ENCODE results near the gene SCLY.
"Not testable (repeated sequence)": the region's sequence is repeated elsewhere in the genome, so short reads cannot be mapped to it uniquely, and the experiment has no call there.

Gene SCLY

DNA sequence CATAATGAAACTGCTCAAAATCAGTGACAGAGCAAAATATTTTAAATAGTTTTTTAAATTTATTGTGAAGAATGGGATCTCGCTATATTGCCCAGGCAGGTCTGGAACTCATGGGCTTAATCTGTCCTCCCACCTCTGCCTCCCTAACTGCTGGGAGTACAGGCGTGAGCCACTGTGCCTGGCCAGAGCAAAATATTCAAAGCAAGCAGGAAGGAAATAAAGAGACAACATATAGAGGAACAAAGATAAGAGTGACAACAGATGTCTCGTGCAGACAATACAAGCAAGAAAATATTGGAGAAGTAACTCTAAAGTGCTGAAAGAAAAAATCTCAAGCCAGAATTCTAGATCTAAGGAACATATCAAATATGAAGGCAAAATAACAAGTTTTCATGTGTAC, 5.0 kb upstream of the SCLY start:
- Mint-ChIP-seq H3K27ac (no peak overlapping the region), H3K36me3 (ENCODE audit: low read depth) (peaks cover 4% of the 10 kb centered on the region), H3K9me3 (peaks cover 2% of the 10 kb centered on the region), H3K4me1 (ENCODE audit: low read depth) (peaks cover 18% of the 10 kb centered on the region), H3K4me3 (no peak overlapping the region), H3K27me3 (peaks cover 34% of the 10 kb centered on the region)
- DNase-seq = no peak

DNA sequence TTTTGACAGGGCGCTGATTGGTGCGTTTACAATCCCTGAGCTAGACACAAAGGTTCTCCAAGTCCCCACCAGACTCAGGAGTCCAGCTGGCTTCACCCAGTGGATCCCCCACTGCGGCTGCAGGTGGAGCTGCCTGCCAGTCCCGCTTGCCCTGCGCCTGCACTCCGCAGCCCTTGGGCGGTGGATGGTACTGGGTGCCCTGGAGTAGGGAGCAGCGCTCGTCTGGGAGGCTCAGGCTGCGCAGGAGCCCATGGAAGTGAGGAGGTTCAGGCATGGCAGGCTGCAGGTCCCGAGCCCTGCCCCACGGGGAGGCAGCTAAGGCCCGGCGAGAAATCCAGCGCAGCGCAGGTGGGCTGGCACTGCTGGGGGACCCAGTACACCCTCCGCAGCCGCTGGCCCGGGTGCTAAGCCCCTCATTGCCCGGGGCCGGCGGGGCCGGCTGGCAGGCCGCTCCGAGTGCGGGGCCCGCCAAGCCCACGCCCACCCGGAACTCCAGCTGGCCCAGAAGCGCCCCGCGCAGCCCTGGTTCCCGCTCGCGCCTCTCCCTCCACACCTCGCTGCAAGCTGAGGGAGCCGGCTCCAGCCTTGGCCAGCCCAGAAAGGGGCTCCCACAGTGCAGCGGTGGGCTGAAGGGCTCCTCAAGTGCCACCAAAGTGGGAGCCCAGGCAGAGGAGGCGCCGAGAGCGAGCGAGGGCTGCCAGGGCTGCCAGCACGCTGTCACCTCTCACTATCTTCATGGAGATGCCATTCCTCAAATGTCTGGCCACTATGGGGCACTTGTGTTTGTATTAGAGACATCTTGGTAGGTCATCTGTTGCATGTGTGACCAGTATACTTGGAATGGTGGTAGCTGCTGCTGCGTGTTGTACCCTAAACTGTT, 2.9 kb upstream of the SCLY start:
- not testable (repeated sequence) for H3K4me3 Mint-ChIP-seq, H3K9me3 Mint-ChIP-seq, DNase-seq, H3K27ac Mint-ChIP-seq
- Mint-ChIP-seq H3K4me1 (ENCODE audit: low read depth) (peaks cover 33% of the 10 kb centered on the region), H3K36me3 (ENCODE audit: low read depth) (peaks cover 21% of the 10 kb centered on the region), H3K27me3 (peaks cover 33% of the 10 kb centered on the region)

DNA sequence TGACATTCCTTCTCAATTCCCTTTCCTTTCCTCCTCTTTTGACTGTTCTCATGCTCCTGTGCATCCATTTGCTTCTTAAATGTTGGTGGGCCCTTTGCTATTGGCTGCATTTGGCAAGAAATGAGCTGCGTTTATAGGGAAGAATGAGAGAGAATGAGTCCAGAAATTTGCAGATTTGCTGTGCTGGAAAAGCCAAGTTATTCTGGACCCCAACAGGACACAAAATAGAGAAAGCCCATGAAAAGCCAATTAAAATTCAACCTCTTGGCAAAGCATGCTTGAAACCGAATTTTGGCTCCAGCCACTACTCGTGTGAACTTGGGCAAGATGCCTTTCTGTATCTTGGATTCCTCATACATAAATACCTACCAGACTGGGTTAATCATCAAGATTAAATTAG, 1.3 kb upstream of the SCLY start:
- Mint-ChIP-seq H3K9me3 (no peaks in the 10 kb centered on the region), H3K4me1 (ENCODE audit: low read depth) (peaks cover 48% of the 10 kb centered on the region), H3K4me3 (peak overlapping the region; percentile 92), H3K36me3 (ENCODE audit: low read depth) (peaks cover 37% of the 10 kb centered on the region), H3K27ac (peak overlapping the region; percentile 5), H3K27me3 (peaks cover 26% of the 10 kb centered on the region)
- no peak for DNase-seq

DNA sequence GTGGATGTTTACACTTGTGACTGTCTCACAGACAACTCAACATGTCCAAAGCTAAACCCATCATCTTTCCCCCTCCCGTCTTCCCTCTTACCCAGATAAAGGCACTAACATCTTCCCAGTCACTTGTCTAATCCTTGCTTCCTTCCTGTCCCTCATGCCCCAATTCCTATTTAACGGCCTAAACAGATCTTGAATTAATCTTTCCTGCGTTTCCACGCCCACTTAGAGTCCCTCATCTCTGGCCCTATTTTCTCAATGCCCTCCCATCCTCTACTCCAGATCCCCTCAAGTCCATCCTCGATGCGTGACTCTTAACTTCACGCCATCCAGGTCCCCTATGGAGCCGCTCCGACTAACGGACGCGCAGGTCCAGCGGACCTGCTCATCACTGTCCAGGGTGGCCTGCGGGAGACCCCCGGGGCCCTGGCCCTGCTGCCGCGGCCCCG, 682 bp upstream of the SCLY start:
- no peak for DNase-seq
- H3K4me1 Mint-ChIP-seq (ENCODE audit: low read depth) = peaks cover 53% of the 10 kb centered on the region
- H3K9me3 Mint-ChIP-seq = no peaks in the 10 kb centered on the region
- H3K27me3 Mint-ChIP-seq = peaks cover 26% of the 10 kb centered on the region
- peak overlapping the region; percentile 92 for H3K4me3 Mint-ChIP-seq
- H3K36me3 Mint-ChIP-seq (ENCODE audit: low read depth) = peaks cover 43% of the 10 kb centered on the region
- peak overlapping the region; percentile 90 for H3K27ac Mint-ChIP-seq

DNA sequence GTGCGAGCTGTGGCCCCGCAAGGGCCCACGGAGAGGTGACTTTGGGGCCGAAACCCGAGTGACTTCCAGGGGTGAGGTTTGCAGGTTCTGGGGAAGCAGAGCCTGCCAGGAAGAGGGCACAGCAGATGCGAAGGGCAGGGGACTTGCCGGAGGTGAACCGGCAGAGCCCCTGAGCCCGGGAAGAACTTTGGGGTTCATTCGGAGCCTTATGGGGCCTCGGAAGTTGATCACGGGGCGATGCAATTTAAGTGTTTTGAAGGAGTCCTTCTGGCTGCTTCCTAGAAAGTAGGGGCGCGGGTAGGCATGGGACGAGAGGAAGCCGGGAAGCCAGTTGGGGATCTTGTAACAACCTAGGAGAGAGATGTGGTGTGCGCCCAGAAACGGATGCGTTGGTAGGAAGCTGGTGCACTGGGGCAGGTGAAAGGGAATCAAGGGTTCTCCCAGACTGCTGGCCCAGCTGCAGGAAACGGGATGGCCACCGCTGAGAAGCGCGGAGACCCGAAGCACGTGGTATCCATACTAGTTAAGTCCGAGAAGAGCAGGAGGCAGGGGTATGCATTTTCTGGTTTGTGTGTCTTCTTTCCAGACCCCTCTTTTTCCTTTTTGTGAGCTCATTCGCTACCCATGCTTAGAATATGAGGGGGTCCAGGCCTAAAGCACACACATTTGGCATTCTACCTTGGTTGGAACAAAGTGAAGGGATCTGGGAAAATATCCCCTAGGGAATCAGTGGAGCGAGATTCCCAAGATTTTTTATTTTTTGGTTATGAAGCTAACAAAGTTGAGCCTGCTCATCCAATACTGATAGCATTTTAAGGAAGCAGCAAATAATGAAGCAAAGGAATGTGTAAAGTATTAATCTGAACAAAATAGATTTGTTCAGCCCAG, 758 bp downstream of the SCLY start:
- H3K27me3 Mint-ChIP-seq = peaks cover 15% of the 10 kb centered on the region
- DNase-seq = no peak
- H3K27ac Mint-ChIP-seq = peak overlapping the region; percentile 92
- peaks cover 56% of the 10 kb centered on the region for H3K36me3 Mint-ChIP-seq (ENCODE audit: low read depth)
- H3K9me3 Mint-ChIP-seq = peaks cover 7% of the 10 kb centered on the region
- peak overlapping the region; percentile 92 for H3K4me3 Mint-ChIP-seq
- peaks cover 63% of the 10 kb centered on the region for H3K4me1 Mint-ChIP-seq (ENCODE audit: low read depth)

DNA sequence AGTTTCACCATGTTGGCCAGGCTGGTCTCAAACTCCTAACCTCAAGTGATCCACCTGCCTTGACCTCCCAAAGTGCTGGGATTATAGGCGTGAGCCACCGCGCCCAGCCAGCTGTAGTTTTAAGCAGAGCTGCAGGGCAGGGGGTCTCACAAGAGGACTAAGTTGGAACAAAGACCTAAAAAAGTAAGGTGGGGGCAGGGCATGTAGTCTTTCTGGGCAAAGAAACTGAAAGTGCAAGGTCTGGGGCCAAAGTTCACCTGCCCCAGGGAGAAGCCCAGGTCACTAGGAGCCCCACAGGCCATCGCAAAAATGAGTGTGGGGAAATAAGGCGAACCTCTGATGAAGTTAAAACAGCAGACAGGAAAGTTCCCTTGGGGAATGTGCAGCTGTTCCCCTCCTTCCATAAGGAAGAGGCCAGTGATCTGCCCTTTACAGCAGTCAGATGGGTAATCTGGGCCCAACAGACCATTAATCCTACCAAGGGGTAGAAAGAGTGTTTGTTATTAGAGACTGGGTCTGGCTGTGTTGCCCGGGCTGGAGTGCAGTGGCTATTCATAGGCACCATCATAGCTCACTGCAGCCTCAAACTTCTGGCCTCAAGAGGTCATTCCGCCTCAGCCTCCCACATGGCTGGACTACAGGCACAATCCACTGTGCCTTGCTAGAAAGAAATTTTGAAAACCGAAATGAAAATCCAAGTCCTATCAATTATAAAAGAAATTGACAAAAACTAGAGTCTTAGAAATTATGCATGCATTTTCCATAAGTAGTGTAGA, 2.8 kb downstream of the SCLY start:
- Mint-ChIP-seq H3K27ac (peak overlapping the region; percentile 3), H3K4me1 (ENCODE audit: low read depth) (peaks cover 77% of the 10 kb centered on the region), H3K27me3 (peaks cover 1% of the 10 kb centered on the region), H3K36me3 (ENCODE audit: low read depth) (peaks cover 76% of the 10 kb centered on the region), H3K4me3 (peak overlapping the region; percentile 92), H3K9me3 (peaks cover 16% of the 10 kb centered on the region)
- DNase-seq = peak; percentile 15

DNA sequence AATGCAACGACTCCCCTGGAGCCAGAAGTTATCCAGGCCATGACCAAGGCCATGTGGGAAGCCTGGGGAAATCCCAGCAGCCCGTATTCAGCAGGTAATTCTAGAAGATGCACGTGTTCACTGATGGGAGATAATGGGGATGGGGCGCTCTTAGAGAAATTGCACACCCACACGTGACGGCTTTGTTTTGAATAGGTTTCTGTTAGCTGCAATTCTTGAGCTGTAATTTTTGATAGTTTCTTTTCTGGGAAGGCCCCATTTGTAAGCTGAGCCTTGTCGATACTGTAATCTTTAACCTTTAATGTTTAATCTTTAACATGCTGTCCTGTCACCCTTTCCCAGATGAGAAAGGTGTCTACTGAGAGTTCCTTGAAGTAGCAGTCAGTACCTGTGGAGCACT, 3.6 kb downstream of the SCLY start:
- Mint-ChIP-seq H3K4me1 (ENCODE audit: low read depth) (peaks cover 80% of the 10 kb centered on the region), H3K4me3 (peak overlapping the region; percentile 92), H3K27ac (peak overlapping the region; percentile 3), H3K27me3 (no peaks in the 10 kb centered on the region), H3K9me3 (peaks cover 16% of the 10 kb centered on the region), H3K36me3 (ENCODE audit: low read depth) (peaks cover 83% of the 10 kb centered on the region)
- peak; percentile 9 for DNase-seq

- peaks cover 16% of the 10 kb centered on the region for H3K9me3 Mint-ChIP-seq
- H3K27me3 Mint-ChIP-seq = no peaks in the 10 kb centered on the region
- H3K4me3 Mint-ChIP-seq = no peak overlapping the region
- H3K27ac Mint-ChIP-seq = no peak overlapping the region
- H3K4me1 Mint-ChIP-seq (ENCODE audit: low read depth) = peaks cover 78% of the 10 kb centered on the region
- no peak for DNase-seq
- H3K36me3 Mint-ChIP-seq (ENCODE audit: low read depth) = peaks cover 88% of the 10 kb centered on the region
Observed at GRCh38 chr2:238065071-238065846, 4.5 kb downstream of the SCLY start.

- H3K9me3 Mint-ChIP-seq = peaks cover 16% of the 10 kb centered on the region
- H3K4me1 Mint-ChIP-seq (ENCODE audit: low read depth) = peaks cover 78% of the 10 kb centered on the region
- peak overlapping the region; percentile 87 for H3K27ac Mint-ChIP-seq
- no peak for DNase-seq
- H3K36me3 Mint-ChIP-seq (ENCODE audit: low read depth) = peaks cover 95% of the 10 kb centered on the region
- no peaks in the 10 kb centered on the region for H3K27me3 Mint-ChIP-seq
- H3K4me3 Mint-ChIP-seq = peak overlapping the region; percentile 3
Observed at GRCh38 chr2:238066218-238066617, 5.4 kb downstream of the SCLY start.

DNA sequence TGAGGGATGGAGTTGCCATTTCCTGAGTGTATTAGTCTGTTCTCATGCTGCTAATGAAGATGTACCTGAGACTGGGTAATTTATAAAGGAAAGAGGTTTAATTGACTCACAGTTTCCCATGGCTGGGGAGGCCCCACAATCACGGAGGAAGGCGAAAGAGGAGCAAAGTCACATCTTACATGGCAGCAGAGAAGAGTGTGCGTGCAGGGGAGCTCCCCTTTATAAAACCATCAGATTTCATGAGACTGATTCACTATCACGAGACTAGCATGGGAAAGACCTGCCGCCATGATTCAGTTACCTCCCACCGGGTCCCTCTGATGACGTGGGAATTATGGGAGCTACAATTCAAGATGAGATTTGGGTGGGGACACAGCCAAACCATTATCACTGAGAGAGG, 5.9 kb downstream of the SCLY start:
- Mint-ChIP-seq H3K27ac (peak overlapping the region; percentile 87), H3K9me3 (peaks cover 16% of the 10 kb centered on the region), H3K36me3 (ENCODE audit: low read depth) (peaks cover 95% of the 10 kb centered on the region), H3K4me3 (peak overlapping the region; percentile 3), H3K4me1 (ENCODE audit: low read depth) (peaks cover 76% of the 10 kb centered on the region)
- not testable (repeated sequence) for H3K27me3 Mint-ChIP-seq
- peak; percentile 37 for DNase-seq

DNA sequence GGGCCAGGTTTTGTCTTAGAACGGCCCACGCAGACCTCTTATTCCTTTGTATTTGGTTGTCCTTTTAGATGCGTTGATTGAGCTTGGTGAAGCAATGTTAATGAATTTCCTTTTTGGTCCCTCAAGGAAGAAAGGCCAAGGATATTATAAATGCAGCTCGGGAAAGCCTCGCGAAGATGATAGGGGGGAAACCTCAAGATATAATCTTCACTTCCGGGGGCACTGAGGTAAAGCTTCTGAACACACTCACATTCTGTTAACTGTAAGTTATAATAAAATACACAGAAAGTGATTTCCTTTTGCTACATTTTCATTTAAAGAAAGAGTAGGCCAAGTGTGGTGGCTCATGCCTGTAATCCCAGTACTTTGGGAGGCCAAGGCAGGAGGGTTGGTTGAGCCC, 7.1 kb downstream of the SCLY start:
- H3K9me3 Mint-ChIP-seq = peaks cover 19% of the 10 kb centered on the region
- peak overlapping the region; percentile 59 for H3K27ac Mint-ChIP-seq
- H3K4me3 Mint-ChIP-seq = peak overlapping the region; percentile 15
- no peaks in the 10 kb centered on the region for H3K27me3 Mint-ChIP-seq
- H3K4me1 Mint-ChIP-seq (ENCODE audit: low read depth) = peaks cover 71% of the 10 kb centered on the region
- peaks cover 97% of the 10 kb centered on the region for H3K36me3 Mint-ChIP-seq (ENCODE audit: low read depth)
- no peak for DNase-seq

DNA sequence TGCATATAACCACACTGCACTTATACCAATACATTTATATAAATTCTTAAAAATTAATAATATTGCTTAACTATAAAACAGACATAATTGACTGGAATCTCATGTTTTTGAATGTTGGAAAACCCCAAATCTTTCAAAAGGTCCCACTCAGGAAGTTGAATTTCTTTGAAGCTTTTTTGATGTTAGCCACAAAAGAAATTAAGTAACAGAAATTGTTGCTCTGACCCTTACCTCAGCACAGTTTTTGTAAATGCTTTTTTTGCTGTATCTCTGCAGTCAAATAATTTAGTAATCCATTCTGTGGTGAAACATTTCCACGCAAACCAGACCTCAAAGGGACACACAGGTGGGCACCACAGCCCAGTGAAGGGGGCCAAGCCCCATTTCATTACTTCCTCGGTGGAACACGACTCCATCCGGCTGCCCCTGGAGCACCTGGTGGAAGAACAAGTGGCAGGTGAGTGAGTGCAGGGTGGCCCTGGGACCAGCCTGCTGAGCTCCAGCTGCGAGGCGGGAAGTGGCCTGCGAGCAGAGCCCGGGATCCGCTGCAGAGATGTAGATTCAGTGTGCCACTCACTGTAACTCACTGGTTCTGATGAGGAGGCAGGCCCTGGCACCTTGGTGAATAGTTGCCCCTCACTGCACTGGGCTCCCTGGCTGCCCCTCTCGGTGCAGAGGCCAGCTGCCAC, 8.4 kb downstream of the SCLY start:
- Mint-ChIP-seq H3K27ac (peak overlapping the region; percentile 82), H3K4me3 (no peak overlapping the region), H3K4me1 (ENCODE audit: low read depth) (peaks cover 60% of the 10 kb centered on the region), H3K9me3 (peaks cover 21% of the 10 kb centered on the region), H3K27me3 (no peaks in the 10 kb centered on the region), H3K36me3 (ENCODE audit: low read depth) (peaks cover 96% of the 10 kb centered on the region)
- no peak for DNase-seq

DNA sequence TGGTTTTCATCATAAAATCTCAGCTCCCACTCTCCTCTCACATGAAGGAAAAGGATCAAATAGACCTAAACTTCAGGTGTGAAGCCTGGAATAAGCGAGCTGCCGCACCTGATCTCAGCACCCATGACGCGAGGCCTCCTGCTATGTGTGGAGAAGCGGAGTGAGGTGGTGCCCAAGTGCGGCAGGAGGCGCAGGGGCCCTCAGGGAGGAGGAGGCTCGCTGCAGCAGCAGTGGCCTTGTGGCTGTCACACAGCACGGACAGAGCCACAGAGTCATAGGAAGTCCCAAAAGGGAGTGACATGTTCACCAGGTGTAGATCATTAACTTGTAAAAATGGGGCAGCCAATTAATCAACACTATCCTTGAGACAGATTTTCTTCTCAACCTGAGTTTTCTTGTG, 9.1 kb downstream of the SCLY start:
- Mint-ChIP-seq H3K9me3 (peaks cover 21% of the 10 kb centered on the region), H3K27ac (peak overlapping the region; percentile 74), H3K4me3 (no peak overlapping the region), H3K36me3 (ENCODE audit: low read depth) (peaks cover 96% of the 10 kb centered on the region), H3K27me3 (no peaks in the 10 kb centered on the region), H3K4me1 (ENCODE audit: low read depth) (peaks cover 58% of the 10 kb centered on the region)
- DNase-seq = no peak

Measured in activated T-cell treated with anti-CD3 and anti-CD28 coated beads, Interleukin-2, amount 50 U/mL, for 24 hours (primary cell).